ENCODE data around the gene TMEM273.

GRCh38 chr10:49170632-49171325 lies 17.4 kb downstream of the TMEM273 start:
- TF ChIP-seq, protein P1, sequence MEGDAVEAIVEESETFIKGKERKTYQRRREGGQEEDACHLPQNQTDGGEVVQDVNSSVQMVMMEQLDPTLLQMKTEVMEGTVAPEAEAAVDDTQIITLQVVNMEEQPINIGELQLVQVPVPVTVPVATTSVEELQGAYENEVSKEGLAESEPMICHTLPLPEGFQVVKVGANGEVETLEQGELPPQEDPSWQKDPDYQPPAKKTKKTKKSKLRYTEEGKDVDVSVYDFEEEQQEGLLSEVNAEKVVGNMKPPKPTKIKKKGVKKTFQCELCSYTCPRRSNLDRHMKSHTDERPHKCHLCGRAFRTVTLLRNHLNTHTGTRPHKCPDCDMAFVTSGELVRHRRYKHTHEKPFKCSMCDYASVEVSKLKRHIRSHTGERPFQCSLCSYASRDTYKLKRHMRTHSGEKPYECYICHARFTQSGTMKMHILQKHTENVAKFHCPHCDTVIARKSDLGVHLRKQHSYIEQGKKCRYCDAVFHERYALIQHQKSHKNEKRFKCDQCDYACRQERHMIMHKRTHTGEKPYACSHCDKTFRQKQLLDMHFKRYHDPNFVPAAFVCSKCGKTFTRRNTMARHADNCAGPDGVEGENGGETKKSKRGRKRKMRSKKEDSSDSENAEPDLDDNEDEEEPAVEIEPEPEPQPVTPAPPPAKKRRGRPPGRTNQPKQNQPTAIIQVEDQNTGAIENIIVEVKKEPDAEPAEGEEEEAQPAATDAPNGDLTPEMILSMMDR (IDR thresholded peaks at IDR 0.05): no peak
- no peak for TF ChIP-seq POLR2A (IDR thresholded peaks at IDR 0.05)
